Lower leg skin (tissue), 3 donors: Measurements from ENCODE around the gene CYREN.

Source experiments
- CTCF ChIP-seq, 3 donors: fragments of 450-650 bp; IDR thresholded peaks; one replicate each; pipeline ENCODE4 v1.5.1; 2016; ENCODE audit warnings: antibody characterized with exemption in 3 of 3, mild to moderate bottlenecking in 3 of 3, moderate library complexity in 2 of 3
- POLR2A ChIP-seq, 2 donors: fragments of 450-650 bp; IDR thresholded peaks; one replicate each; pipeline ENCODE4 v1.6.1; 2016 to 2017; ENCODE audit warnings: antibody characterized with exemption in 2 of 2, mild to moderate bottlenecking in 1 of 2, moderate library complexity in 1 of 2

- TF ChIP-seq POLR2A (IDR thresholded peaks at IDR 0.05) (no peak), CTCF (IDR thresholded peaks at IDR 0.05) (no peak)
These were observed 28.9 kb upstream of the CYREN start for GRCh38 chr7:135199439-135199838.
